Measurements from ENCODE around the gene CACNA1B. TPM values are rescaled to one million over a fixed set of nuclear protein-coding genes. Genes with fewer than 3 reads are reported as not detected.

The CACNA1B gene
- total RNA-seq, 1 donor = under 0.01 TPM

DNA sequence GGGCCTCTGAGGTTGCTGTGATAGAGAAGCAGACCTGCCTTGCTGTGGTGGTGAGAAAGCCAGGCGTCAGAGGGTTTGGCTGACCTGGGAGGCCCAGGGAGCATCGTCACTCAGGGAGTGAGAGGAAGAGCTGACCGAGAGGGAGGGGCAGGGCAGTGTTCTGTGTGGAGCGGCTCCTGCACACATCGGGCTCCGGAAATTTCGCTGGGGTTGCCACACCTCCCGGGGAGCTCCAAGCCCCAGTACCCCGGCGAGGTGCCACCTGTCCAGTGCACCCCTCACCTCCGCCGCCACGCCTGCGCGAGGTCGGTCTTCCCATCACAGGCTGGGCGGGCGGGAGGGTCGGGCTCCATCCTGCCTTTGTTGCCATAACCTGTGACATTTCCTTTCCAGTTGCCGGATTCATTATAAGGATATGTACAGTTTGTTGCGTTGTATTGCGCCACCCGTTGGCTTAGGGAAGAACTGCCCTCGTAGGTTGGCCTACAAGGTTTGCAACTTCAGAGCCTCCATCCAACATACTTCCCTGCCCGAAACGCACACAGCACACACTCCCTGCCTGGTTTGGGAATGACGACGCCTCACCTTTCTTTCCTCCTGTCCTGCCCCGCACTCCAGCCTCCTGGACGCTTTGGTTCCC, 223.2 kb downstream of the CACNA1B start:
- Histone ChIP-seq H3K27ac (ENCODE audit: low read depth, low read length) (no peak overlapping the region), H3K36me3 (ENCODE audit: insufficient read depth, low read length) (no peaks in the 10 kb centered on the region), H3K9me3 (ENCODE audit: low read depth, low read length) (no peaks in the 10 kb centered on the region), H3K4me2 (ENCODE audit: insufficient read depth, low read length) (no peak overlapping the region), H3K4me1 (ENCODE audit: insufficient read depth, low read length) (no peaks in the 10 kb centered on the region), H2AFZ (ENCODE audit: low read length) (no peak overlapping the region), H3K4me3 (ENCODE audit: insufficient read depth, low read length) (no peak overlapping the region), H3K27me3 (ENCODE audit: insufficient read depth, low read length) (no peaks in the 10 kb centered on the region), H3K79me2 (ENCODE audit: insufficient read depth, low read length) (no peaks in the 10 kb centered on the region), H4K20me1 (ENCODE audit: insufficient read depth, low read length) (no peaks in the 10 kb centered on the region)
- TF ChIP-seq, protein P1, sequence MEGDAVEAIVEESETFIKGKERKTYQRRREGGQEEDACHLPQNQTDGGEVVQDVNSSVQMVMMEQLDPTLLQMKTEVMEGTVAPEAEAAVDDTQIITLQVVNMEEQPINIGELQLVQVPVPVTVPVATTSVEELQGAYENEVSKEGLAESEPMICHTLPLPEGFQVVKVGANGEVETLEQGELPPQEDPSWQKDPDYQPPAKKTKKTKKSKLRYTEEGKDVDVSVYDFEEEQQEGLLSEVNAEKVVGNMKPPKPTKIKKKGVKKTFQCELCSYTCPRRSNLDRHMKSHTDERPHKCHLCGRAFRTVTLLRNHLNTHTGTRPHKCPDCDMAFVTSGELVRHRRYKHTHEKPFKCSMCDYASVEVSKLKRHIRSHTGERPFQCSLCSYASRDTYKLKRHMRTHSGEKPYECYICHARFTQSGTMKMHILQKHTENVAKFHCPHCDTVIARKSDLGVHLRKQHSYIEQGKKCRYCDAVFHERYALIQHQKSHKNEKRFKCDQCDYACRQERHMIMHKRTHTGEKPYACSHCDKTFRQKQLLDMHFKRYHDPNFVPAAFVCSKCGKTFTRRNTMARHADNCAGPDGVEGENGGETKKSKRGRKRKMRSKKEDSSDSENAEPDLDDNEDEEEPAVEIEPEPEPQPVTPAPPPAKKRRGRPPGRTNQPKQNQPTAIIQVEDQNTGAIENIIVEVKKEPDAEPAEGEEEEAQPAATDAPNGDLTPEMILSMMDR (IDR thresholded peaks at IDR 0.05; ENCODE audit: extremely low read depth, low read depth, low read length) = no peak
- DNase-seq (ENCODE audit: insufficient read length, low spot score, missing footprints) = peak; percentile 31

- H3K4me3 ChIP-seq (ENCODE audit: insufficient read depth, low read length) = no peak overlapping the region
- no peak overlapping the region for H3K4me2 ChIP-seq (ENCODE audit: insufficient read depth, low read length)
- H3K9me3 ChIP-seq (ENCODE audit: low read depth, low read length) = no peaks in the 10 kb centered on the region
- no peak overlapping the region for H3K27ac ChIP-seq (ENCODE audit: low read depth, low read length)
- DNase-seq (ENCODE audit: insufficient read length, low spot score, missing footprints) = peak; percentile 43
- TF ChIP-seq, protein P1 (IDR thresholded peaks at IDR 0.05; ENCODE audit: extremely low read depth, low read depth, low read length) = no peak
- no peak overlapping the region for H2AFZ ChIP-seq (ENCODE audit: low read length)
- H4K20me1 ChIP-seq (ENCODE audit: insufficient read depth, low read length) = no peaks in the 10 kb centered on the region
- H3K4me1 ChIP-seq (ENCODE audit: insufficient read depth, low read length) = no peaks in the 10 kb centered on the region
- H3K79me2 ChIP-seq (ENCODE audit: insufficient read depth, low read length) = no peaks in the 10 kb centered on the region
- no peaks in the 10 kb centered on the region for H3K27me3 ChIP-seq (ENCODE audit: insufficient read depth, low read length)
- no peaks in the 10 kb centered on the region for H3K36me3 ChIP-seq (ENCODE audit: insufficient read depth, low read length)
Observed at GRCh38 chr9:138101444-138102234, 224.1 kb downstream of the CACNA1B start.

DNA sequence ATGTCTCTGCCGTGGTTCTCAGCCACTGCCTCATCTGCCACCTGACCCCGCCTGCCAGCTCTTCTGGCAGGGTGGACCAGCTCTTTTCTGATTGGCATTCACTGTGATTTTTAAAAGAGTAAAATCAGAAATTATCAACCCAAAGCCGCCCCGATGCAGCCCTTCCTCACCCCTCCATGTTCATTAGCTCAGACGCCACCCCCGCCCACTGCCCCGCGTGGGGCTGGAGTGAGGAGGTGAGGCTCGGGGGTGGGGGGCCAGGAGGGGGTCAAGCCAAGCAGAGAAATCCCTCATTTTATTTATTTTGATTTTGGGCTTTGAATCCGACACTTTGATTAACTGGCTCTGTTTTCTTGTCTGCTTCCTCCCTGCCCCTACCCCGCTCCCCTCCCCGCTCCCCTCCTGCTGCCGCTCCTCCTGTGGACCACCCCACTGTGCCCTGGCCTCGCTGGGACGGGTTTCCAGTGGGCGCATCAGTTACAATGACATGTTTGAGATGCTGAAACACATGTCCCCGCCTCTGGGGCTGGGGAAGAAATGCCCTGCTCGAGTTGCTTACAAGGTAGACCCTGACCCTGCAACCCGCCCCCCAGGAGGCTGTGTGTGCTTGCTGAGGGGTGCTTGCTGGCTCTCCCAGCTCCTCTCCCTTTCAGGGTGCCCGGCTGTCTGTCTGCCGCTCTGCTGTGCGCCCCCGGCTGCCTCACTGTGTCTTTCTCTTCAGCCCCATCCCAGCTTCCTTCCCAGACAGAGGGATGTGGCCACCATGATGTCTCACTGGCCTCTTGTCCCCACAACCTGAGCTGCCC, 224.9 kb downstream of the CACNA1B start:
- no peaks in the 10 kb centered on the region for H3K36me3 ChIP-seq (ENCODE audit: insufficient read depth, low read length)
- no peak overlapping the region for H3K4me2 ChIP-seq (ENCODE audit: insufficient read depth, low read length)
- H3K4me3 ChIP-seq (ENCODE audit: insufficient read depth, low read length) = no peak overlapping the region
- H3K9me3 ChIP-seq (ENCODE audit: low read depth, low read length) = no peaks in the 10 kb centered on the region
- H3K27ac ChIP-seq (ENCODE audit: low read depth, low read length) = no peak overlapping the region
- no peaks in the 10 kb centered on the region for H3K27me3 ChIP-seq (ENCODE audit: insufficient read depth, low read length)
- H4K20me1 ChIP-seq (ENCODE audit: insufficient read depth, low read length) = no peaks in the 10 kb centered on the region
- no peaks in the 10 kb centered on the region for H3K79me2 ChIP-seq (ENCODE audit: insufficient read depth, low read length)
- no peak overlapping the region for H2AFZ ChIP-seq (ENCODE audit: low read length)
- peak; percentile 15 for DNase-seq (ENCODE audit: insufficient read length, low spot score, missing footprints)
- TF ChIP-seq, protein P1 (IDR thresholded peaks at IDR 0.05; ENCODE audit: extremely low read depth, low read depth, low read length) = no peak
- H3K4me1 ChIP-seq (ENCODE audit: insufficient read depth, low read length) = no peaks in the 10 kb centered on the region
